ENCODE measurements around the gene PDE2A.

The PDE2A gene

GRCh38 chr11:72704028-72704782, 30.0 kb upstream of the PDE2A start:
- DNase-seq: no peak

GRCh38 chr11:72703267-72704008, 29.2 kb upstream of the PDE2A start:
- DNase-seq: no peak

- no peak for DNase-seq
These were observed 28.5 kb upstream of the PDE2A start for GRCh38 chr11:72702577-72703241.

- no peak for DNase-seq
These were observed 27.9 kb upstream of the PDE2A start for GRCh38 chr11:72702096-72702495.

GRCh38 chr11:72701466-72701865, 27.2 kb upstream of the PDE2A start:
- no peak for DNase-seq

- DNase-seq: no peak
These were observed 25.9 kb upstream of the PDE2A start for GRCh38 chr11:72700146-72700545.

- no peak for DNase-seq
These were observed 23.6 kb upstream of the PDE2A start for GRCh38 chr11:72697814-72698213.

GRCh38 chr11:72696866-72697700, 22.9 kb upstream of the PDE2A start:
- DNase-seq: no peak

- no peak for DNase-seq
These were observed 21.1 kb upstream of the PDE2A start for GRCh38 chr11:72695354-72695753.

GRCh38 chr11:72693271-72693968, 19.2 kb upstream of the PDE2A start:
- DNase-seq: no peak

GRCh38 chr11:72692498-72693237, 18.4 kb upstream of the PDE2A start:
- DNase-seq: no peak

- DNase-seq: peak in 3 of 4 experiments; percentile 47 to 64 (median 51)
These were observed 15.9 kb upstream of the PDE2A start for GRCh38 chr11:72690166-72690565.

GRCh38 chr11:72688929-72689328, 14.7 kb upstream of the PDE2A start:
- DNase-seq: no peak

- no peak for DNase-seq
These were observed 14.3 kb upstream of the PDE2A start for GRCh38 chr11:72688486-72688885.

- DNase-seq: no peak
These were observed 13.1 kb upstream of the PDE2A start for GRCh38 chr11:72687326-72687725.

GRCh38 chr11:72686639-72687220, 12.5 kb upstream of the PDE2A start:
- no peak for DNase-seq

GRCh38 chr11:72685560-72686480, 11.6 kb upstream of the PDE2A start:
- no peak for DNase-seq

- peak; percentile 42 to 65 (median 61) for DNase-seq
These were observed 10.2 kb upstream of the PDE2A start for GRCh38 chr11:72684236-72684912.

- DNase-seq: peak; percentile 52 to 69 (median 62)
These were observed 9.6 kb upstream of the PDE2A start for GRCh38 chr11:72683782-72684200.
